ENCODE data around the gene HDAC4.

HDAC4 gene

DNA sequence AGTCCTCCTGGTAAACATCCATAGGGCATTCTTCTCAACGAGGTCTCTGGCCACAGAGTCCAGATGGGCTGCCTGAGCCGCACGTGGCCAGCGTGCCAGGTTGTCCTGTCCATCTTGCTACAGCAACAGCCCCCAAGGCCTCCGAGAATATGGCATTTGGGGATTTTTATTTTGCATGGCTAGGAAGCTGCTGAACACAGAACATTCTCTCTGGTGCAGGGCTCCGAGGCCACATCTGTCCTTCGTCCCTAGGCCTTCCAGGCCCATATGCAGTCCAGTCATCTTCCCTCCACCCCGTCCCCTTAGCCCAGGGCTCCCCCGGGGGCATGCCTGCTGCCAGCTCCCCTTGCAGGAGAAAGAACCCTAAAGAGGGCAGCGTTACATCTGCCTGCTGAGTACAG is 2.3 kb downstream of the HDAC4 start:
- no peak overlapping the region for H3K27ac ChIP-seq (ENCODE audit: low read depth, low read length)
- H3K4me3 ChIP-seq (ENCODE audit: low read depth, low read length), result no peak overlapping the region
- H2BK12ac ChIP-seq (ENCODE audit: low read length), result no peak overlapping the region
- H3K14ac ChIP-seq (ENCODE audit: low read length), result no peak overlapping the region
- H3K23ac ChIP-seq (ENCODE audit: low read length), result no peak overlapping the region
- no peak overlapping the region for H2AFZ ChIP-seq (ENCODE audit: insufficient read depth, low read length, poor library complexity)
- H4K12ac ChIP-seq (ENCODE audit: low read depth, low read length), result no peak overlapping the region
- H4K91ac ChIP-seq (ENCODE audit: low read depth, low read length), result no peak overlapping the region
- no peak overlapping the region for H2AK5ac ChIP-seq (ENCODE audit: low read length)
- WGBS (ENCODE audit: extremely low coverage, insufficient coverage, insufficient read length), result no CpG with 5 or more reads among the region's 10 CpGs
- H3K9ac ChIP-seq (ENCODE audit: low read length), result no peak overlapping the region
- H2BK5ac ChIP-seq (ENCODE audit: low read depth, low read length, poor library complexity), result no peak overlapping the region
- H3K36me3 ChIP-seq (ENCODE audit: control insufficient read depth in 1 of 2, insufficient read depth in 2 of 2, low read length in 2 of 2), result no peaks in the 10 kb centered on the region
- H3K4ac ChIP-seq (ENCODE audit: low read depth, low read length), result no peak overlapping the region
- no peak overlapping the region for H2BK120ac ChIP-seq (ENCODE audit: insufficient read depth, low read length, poor library complexity)
- H3K79me1 ChIP-seq (ENCODE audit: low read length), result peaks cover 8% of the 10 kb centered on the region
- no peaks in the 10 kb centered on the region for H3K27me3 ChIP-seq (ENCODE audit: insufficient read depth, low read length)
- no peak for DNase-seq
- peaks cover 9% of the 10 kb centered on the region for H3K79me2 ChIP-seq (ENCODE audit: control insufficient read depth, insufficient read depth, low read length, poor library complexity)
- H3K4me2 ChIP-seq (ENCODE audit: low read length), result no peak overlapping the region
- H3K9me3 ChIP-seq (ENCODE audit: insufficient read depth, low read depth, low read length), result no peaks in the 10 kb centered on the region
- H3K4me1 ChIP-seq (ENCODE audit: control insufficient read depth in 1 of 2, insufficient read depth in 2 of 2, low read length in 2 of 2), result peaks cover 2% of the 10 kb centered on the region in 2 experiments
- H3K18ac ChIP-seq (ENCODE audit: low read length), result no peak overlapping the region
- no peak overlapping the region for H4K8ac ChIP-seq (ENCODE audit: low read depth, low read length)

DNA sequence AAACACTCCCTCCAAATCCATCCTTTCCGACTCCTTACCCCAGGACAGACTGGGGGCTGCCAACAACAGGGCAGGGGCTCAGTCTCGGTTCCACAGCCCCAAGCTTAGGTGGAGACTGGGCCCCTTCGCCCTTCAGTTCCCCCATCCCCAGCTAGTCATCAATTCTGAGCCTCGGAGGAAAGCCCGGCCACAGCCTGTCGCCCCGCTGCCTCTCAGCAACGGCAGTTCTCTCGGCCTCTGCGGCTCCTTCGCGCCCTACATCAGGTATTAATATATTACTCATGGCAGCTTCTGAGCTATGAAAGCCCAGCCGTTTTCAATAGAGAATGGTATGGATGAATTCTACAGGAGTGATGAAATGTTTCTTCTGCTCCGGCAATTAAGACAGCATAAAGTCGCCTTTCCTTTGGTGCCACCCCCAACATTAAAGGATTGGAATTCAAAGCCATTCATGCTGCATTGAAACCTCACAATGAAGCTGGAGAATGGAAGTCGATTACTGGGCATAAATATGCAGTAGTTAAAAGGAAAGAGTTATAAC is 2.8 kb downstream of the HDAC4 start:
- no peak overlapping the region for H4K91ac ChIP-seq (ENCODE audit: low read depth, low read length)
- no peak overlapping the region for H4K8ac ChIP-seq (ENCODE audit: low read depth, low read length)
- H2BK5ac ChIP-seq (ENCODE audit: low read depth, low read length, poor library complexity), result no peak overlapping the region
- no peak overlapping the region for H3K18ac ChIP-seq (ENCODE audit: low read length)
- no peaks in the 10 kb centered on the region for H3K36me3 ChIP-seq (ENCODE audit: control insufficient read depth in 1 of 2, insufficient read depth in 2 of 2, low read length in 2 of 2)
- no peak overlapping the region for H2BK120ac ChIP-seq (ENCODE audit: insufficient read depth, low read length, poor library complexity)
- no peak for DNase-seq
- H3K27me3 ChIP-seq (ENCODE audit: insufficient read depth, low read length), result no peaks in the 10 kb centered on the region
- no peak overlapping the region for H4K12ac ChIP-seq (ENCODE audit: low read depth, low read length)
- no peak overlapping the region for H3K4me3 ChIP-seq (ENCODE audit: low read depth, low read length)
- peaks cover 8% of the 10 kb centered on the region for H3K79me1 ChIP-seq (ENCODE audit: low read length)
- H3K27ac ChIP-seq (ENCODE audit: low read depth, low read length), result no peak overlapping the region
- no peak overlapping the region for H3K4ac ChIP-seq (ENCODE audit: low read depth, low read length)
- no peak overlapping the region for H3K14ac ChIP-seq (ENCODE audit: low read length)
- no peak overlapping the region for H2AFZ ChIP-seq (ENCODE audit: insufficient read depth, low read length, poor library complexity)
- no peak overlapping the region for H2AK5ac ChIP-seq (ENCODE audit: low read length)
- H3K79me2 ChIP-seq (ENCODE audit: control insufficient read depth, insufficient read depth, low read length, poor library complexity), result peaks cover 9% of the 10 kb centered on the region
- H3K9ac ChIP-seq (ENCODE audit: low read length), result no peak overlapping the region
- H3K23ac ChIP-seq (ENCODE audit: low read length), result no peak overlapping the region
- no peak overlapping the region for H3K4me2 ChIP-seq (ENCODE audit: low read length)
- WGBS (ENCODE audit: extremely low coverage, insufficient coverage, insufficient read length), result no CpG with 5 or more reads among the region's 16 CpGs
- no peaks in the 10 kb centered on the region for H3K9me3 ChIP-seq (ENCODE audit: insufficient read depth, low read depth, low read length)
- peaks cover 2% of the 10 kb centered on the region in 2 experiments for H3K4me1 ChIP-seq (ENCODE audit: control insufficient read depth in 1 of 2, insufficient read depth in 2 of 2, low read length in 2 of 2)
- H2BK12ac ChIP-seq (ENCODE audit: low read length), result no peak overlapping the region

- no CpG with 5 or more reads among the region's 19 CpGs for WGBS (ENCODE audit: extremely low coverage, insufficient coverage, insufficient read length)
- DNase-seq, result no peak
- H2AFZ ChIP-seq (ENCODE audit: insufficient read depth, low read length, poor library complexity), result no peak overlapping the region
- no peak overlapping the region for H3K4ac ChIP-seq (ENCODE audit: low read depth, low read length)
- no peaks in the 10 kb centered on the region for H3K9me3 ChIP-seq (ENCODE audit: insufficient read depth, low read depth, low read length)
- H3K9ac ChIP-seq (ENCODE audit: low read length), result no peak overlapping the region
- H3K23ac ChIP-seq (ENCODE audit: low read length), result no peak overlapping the region
- H4K8ac ChIP-seq (ENCODE audit: low read depth, low read length), result no peak overlapping the region
- H2AK5ac ChIP-seq (ENCODE audit: low read length), result no peak overlapping the region
- H4K91ac ChIP-seq (ENCODE audit: low read depth, low read length), result no peak overlapping the region
- H2BK120ac ChIP-seq (ENCODE audit: insufficient read depth, low read length, poor library complexity), result no peak overlapping the region
- no peaks in the 10 kb centered on the region for H3K27me3 ChIP-seq (ENCODE audit: insufficient read depth, low read length)
- peaks cover 9% of the 10 kb centered on the region for H3K79me2 ChIP-seq (ENCODE audit: control insufficient read depth, insufficient read depth, low read length, poor library complexity)
- no peak overlapping the region for H3K27ac ChIP-seq (ENCODE audit: low read depth, low read length)
- H3K18ac ChIP-seq (ENCODE audit: low read length), result no peak overlapping the region
- H3K4me3 ChIP-seq (ENCODE audit: low read depth, low read length), result no peak overlapping the region
- peaks cover 2% of the 10 kb centered on the region in 2 experiments for H3K4me1 ChIP-seq (ENCODE audit: control insufficient read depth in 1 of 2, insufficient read depth in 2 of 2, low read length in 2 of 2)
- H3K14ac ChIP-seq (ENCODE audit: low read length), result no peak overlapping the region
- H3K79me1 ChIP-seq (ENCODE audit: low read length), result peaks cover 8% of the 10 kb centered on the region
- H4K12ac ChIP-seq (ENCODE audit: low read depth, low read length), result no peak overlapping the region
- H3K36me3 ChIP-seq (ENCODE audit: control insufficient read depth in 1 of 2, insufficient read depth in 2 of 2, low read length in 2 of 2), result no peaks in the 10 kb centered on the region
- H2BK12ac ChIP-seq (ENCODE audit: low read length), result no peak overlapping the region
- H2BK5ac ChIP-seq (ENCODE audit: low read depth, low read length, poor library complexity), result no peak overlapping the region
- no peak overlapping the region for H3K4me2 ChIP-seq (ENCODE audit: low read length)
Observed at GRCh38 chr2:239396881-239397681, 3.7 kb downstream of the HDAC4 start.

- Histone ChIP-seq H3K4ac (ENCODE audit: low read depth, low read length) (no peak overlapping the region), H2BK12ac (ENCODE audit: low read length) (no peak overlapping the region), H4K8ac (ENCODE audit: low read depth, low read length) (no peak overlapping the region), H3K4me3 (ENCODE audit: low read depth, low read length) (no peak overlapping the region), H3K4me1 (ENCODE audit: control insufficient read depth in 1 of 2, insufficient read depth in 2 of 2, low read length in 2 of 2) (peaks cover 2 to 3% of the 10 kb centered on the region in 2 experiments), H2AFZ (ENCODE audit: insufficient read depth, low read length, poor library complexity) (no peak overlapping the region), H4K12ac (ENCODE audit: low read depth, low read length) (no peak overlapping the region), H3K14ac (ENCODE audit: low read length) (no peak overlapping the region), H3K36me3 (ENCODE audit: control insufficient read depth in 1 of 2, insufficient read depth in 2 of 2, low read length in 2 of 2) (no peaks in the 10 kb centered on the region), H3K23ac (ENCODE audit: low read length) (no peak overlapping the region), H3K9me3 (ENCODE audit: insufficient read depth, low read depth, low read length) (no peaks in the 10 kb centered on the region), H3K27me3 (ENCODE audit: insufficient read depth, low read length) (no peaks in the 10 kb centered on the region), H4K91ac (ENCODE audit: low read depth, low read length) (no peak overlapping the region), H3K18ac (ENCODE audit: low read length) (no peak overlapping the region), H2BK120ac (ENCODE audit: insufficient read depth, low read length, poor library complexity) (no peak overlapping the region), H2BK5ac (ENCODE audit: low read depth, low read length, poor library complexity) (no peak overlapping the region), H3K27ac (ENCODE audit: low read depth, low read length) (no peak overlapping the region), H3K79me1 (ENCODE audit: low read length) (no peaks in the 10 kb centered on the region), H3K79me2 (ENCODE audit: control insufficient read depth, insufficient read depth, low read length, poor library complexity) (peaks cover 3% of the 10 kb centered on the region), H3K4me2 (ENCODE audit: low read length) (no peak overlapping the region), H2AK5ac (ENCODE audit: low read length) (no peak overlapping the region), H3K9ac (ENCODE audit: low read length) (no peak overlapping the region)
- WGBS (ENCODE audit: extremely low coverage, insufficient coverage, insufficient read length), result no CpG with 5 or more reads among the region's 6 CpGs
- no peak for DNase-seq
Observed at GRCh38 chr2:239395524-239395923, 5.3 kb downstream of the HDAC4 start.
